Left ventricle myocardium inferior (tissue), 1 donor: ENCODE measurements around the gene SUMO3. TPM values are rescaled to one million over a fixed set of nuclear protein-coding genes. Genes with fewer than 3 reads are reported as not detected.

ENCODE experiments used
- DNase-seq: peaks from one replicate; pipeline ENCODE4 v3.0.0-alpha.2; 2020
- H3K27ac ChIP-seq: fragments of 200-600 bp; replicated peaks from 2 replicates; pipeline ENCODE4 v1.8.0; 2021
- H3K27me3 ChIP-seq: fragments of 200-600 bp; 2 replicates; pipeline ENCODE4 v1.8.0; 2021; ENCODE audit warnings: low read depth
- H3K36me3 ChIP-seq: fragments of 200-600 bp; 2 replicates; pipeline ENCODE4 v1.8.0; 2021
- H3K4me1 ChIP-seq: fragments of 200-600 bp; 2 replicates; pipeline ENCODE4 v1.8.0; 2021
- H3K4me3 ChIP-seq: fragments of 200-600 bp; 2 replicates; pipeline ENCODE4 v1.8.0; 2021; ENCODE audit warnings: mild to moderate bottlenecking, moderate library complexity
- H3K9me3 ChIP-seq: fragments of 200-600 bp; replicated peaks from 2 replicates; pipeline ENCODE4 v1.8.0; 2021
- CTCF ChIP-seq: fragments of 200-600 bp; IDR thresholded peaks from 2 replicates; pipeline ENCODE4 v1.8.0; 2021; ENCODE audit warnings: antibody characterized with exemption, mild to moderate bottlenecking, borderline replicate concordance
- intact Hi-C: fragments of 100-400 bp; cut with micrococcal nuclease; formaldehyde crosslinking; loops from one replicate; pipeline ENCODE4 v1.11.0; 2022
- long read RNA-seq: library from polyadenylated mRNA; unstranded; transcript quantifications from one replicate; pipeline ENCODE4 v2.0.0, GENCODE V29; 2021
- total RNA-seq: library from RNA; stranded (reverse); fragmentation: NEBNext Ultra II Directional; extraction: Animal tissue kit (Norgen Biotek cat#: 25700); gene quantifications from one replicate; pipeline ENCODE4 v1.2.1, GENCODE V29; 2021
- donor health status: DM: no; HTN: yes; CAD: no; lungs with severe emphysema.

Gene SUMO3
- 75.5 TPM for total RNA-seq
- long read RNA-seq, transcript SUMO3-201 (4 exons, 1,807 nt), result major isoform, 107 of 112 reads
- long read RNA-seq, partial matches to known transcripts, result 0 of 112 reads
- long read RNA-seq, other reads (novel, unspliced or antisense), result 5 of 112 reads

- Histone ChIP-seq H3K27me3 (no peaks in the 10 kb centered on the region), H3K36me3 (peaks cover 8% of the 10 kb centered on the region), H3K4me3 (peak within 1 kb of the TSS; percentile 90), H3K9me3 (peaks cover 40% of the 10 kb centered on the region), H3K4me1 (peaks cover 45% of the 10 kb centered on the region), H3K27ac (peak within 1 kb of the TSS; percentile 94)
- intact Hi-C loops, result no loop called here
- peak; percentile 81 for DNase-seq
- no peak for TF ChIP-seq CTCF
Observed at GRCh38 chr21:44817914-44818639, at the start of gene SUMO3. Gene SUMO3 (minus strand): TSS chr21:44818062. CDS start chr21:44817968, 94 bp downstream.

- DNase-seq, result no peak
- TF ChIP-seq CTCF, result no peak
- Histone ChIP-seq H3K9me3 (no peaks in the 10 kb centered on the region), H3K27ac (no peak overlapping the region), H3K36me3 (peaks cover 23% of the 10 kb centered on the region), H3K4me1 (peaks cover 89% of the 10 kb centered on the region), H3K4me3 (no peak overlapping the region), H3K27me3 (no peaks in the 10 kb centered on the region)
- intact Hi-C loops, result no loop called here
Observed at GRCh38 chr21:44867464-44867863, 49.6 kb upstream of the SUMO3 start.

- H3K27me3 ChIP-seq, result no peaks in the 10 kb centered on the region
- peaks cover 89% of the 10 kb centered on the region for H3K4me1 ChIP-seq
- intact Hi-C loops, result no loop called here
- TF ChIP-seq CTCF, result no peak
- H3K36me3 ChIP-seq, result peaks cover 23% of the 10 kb centered on the region
- no peak overlapping the region for H3K27ac ChIP-seq
- peak overlapping the region; percentile 10 for H3K4me3 ChIP-seq
- no peaks in the 10 kb centered on the region for H3K9me3 ChIP-seq
- DNase-seq, result no peak
Observed at GRCh38 chr21:44866780-44867179, 48.9 kb upstream of the SUMO3 start.

- H3K27me3 ChIP-seq, result no peaks in the 10 kb centered on the region
- no peaks in the 10 kb centered on the region for H3K9me3 ChIP-seq
- peaks cover 24% of the 10 kb centered on the region for H3K36me3 ChIP-seq
- peak overlapping the region; percentile 54 for H3K27ac ChIP-seq
- intact Hi-C loops, result no loop called here
- no peak for DNase-seq
- no peak for TF ChIP-seq CTCF
- H3K4me1 ChIP-seq, result peaks cover 85% of the 10 kb centered on the region
- H3K4me3 ChIP-seq, result no peak overlapping the region
Observed at GRCh38 chr21:44865561-44866280, 47.9 kb upstream of the SUMO3 start.

GRCh38 chr21:44862869-44863685, 45.2 kb upstream of the SUMO3 start:
- H3K27ac ChIP-seq, result no peak overlapping the region
- H3K9me3 ChIP-seq, result no peaks in the 10 kb centered on the region
- no peaks in the 10 kb centered on the region for H3K27me3 ChIP-seq
- peaks cover 76% of the 10 kb centered on the region for H3K4me1 ChIP-seq
- DNase-seq, result no peak
- no peak for TF ChIP-seq CTCF
- peaks cover 43% of the 10 kb centered on the region for H3K36me3 ChIP-seq
- H3K4me3 ChIP-seq, result no peak overlapping the region
- intact Hi-C loops, result no loop called here
